CD4-positive, alpha-beta T cell treated with Interferon gamma for 1 hour (primary cell): Measurements from ENCODE around the gene LRRC8D.
"Not testable (repeated sequence)": the region's sequence is repeated elsewhere in the genome, so short reads cannot be mapped to it uniquely, and the experiment has no call there.

Experiments used
- DNase-seq: peaks from one replicate; pipeline ENCODE4 v3.0.0-alpha.2; 2020

Gene LRRC8D

DNA sequence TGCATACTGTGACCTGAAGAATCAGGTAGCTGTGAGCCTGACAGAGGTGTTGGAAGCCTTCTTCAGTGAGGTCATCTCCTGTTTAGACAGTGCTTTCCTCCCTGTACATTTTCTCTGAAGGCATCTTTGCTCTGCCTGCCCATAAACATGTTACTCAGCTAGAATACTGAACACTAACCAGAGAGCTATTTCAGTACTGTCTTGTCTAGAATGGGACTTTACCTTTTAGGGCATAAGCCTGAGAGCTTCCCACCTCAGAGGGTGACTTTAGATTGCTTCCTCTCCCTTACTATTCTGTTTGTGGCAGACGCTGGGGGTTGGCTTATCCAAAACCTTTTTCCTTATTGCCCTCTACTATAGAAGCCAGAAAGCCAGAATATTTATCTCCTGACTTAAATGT, 150.8 kb downstream of the LRRC8D start:
- no peak for DNase-seq

DNA sequence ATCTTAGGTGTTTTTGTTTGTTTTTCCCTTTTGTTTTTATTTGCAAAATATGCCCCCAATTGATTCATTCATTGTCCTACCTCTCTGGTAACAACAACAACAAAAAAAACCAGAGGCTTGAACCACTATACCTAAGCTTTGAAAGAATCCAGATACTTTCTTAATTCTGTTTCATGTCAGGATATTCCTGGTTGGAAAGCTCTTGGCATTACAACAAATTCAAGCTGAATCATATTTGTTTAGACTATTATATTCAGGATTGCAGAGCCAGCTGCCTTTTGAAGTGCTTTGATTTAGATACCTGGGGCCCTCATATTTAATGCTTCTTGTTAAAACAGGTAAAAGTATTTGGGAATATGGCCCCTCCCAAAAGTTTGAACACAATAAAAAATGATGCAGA, 151.2 kb downstream of the LRRC8D start:
- DNase-seq: no peak

DNA sequence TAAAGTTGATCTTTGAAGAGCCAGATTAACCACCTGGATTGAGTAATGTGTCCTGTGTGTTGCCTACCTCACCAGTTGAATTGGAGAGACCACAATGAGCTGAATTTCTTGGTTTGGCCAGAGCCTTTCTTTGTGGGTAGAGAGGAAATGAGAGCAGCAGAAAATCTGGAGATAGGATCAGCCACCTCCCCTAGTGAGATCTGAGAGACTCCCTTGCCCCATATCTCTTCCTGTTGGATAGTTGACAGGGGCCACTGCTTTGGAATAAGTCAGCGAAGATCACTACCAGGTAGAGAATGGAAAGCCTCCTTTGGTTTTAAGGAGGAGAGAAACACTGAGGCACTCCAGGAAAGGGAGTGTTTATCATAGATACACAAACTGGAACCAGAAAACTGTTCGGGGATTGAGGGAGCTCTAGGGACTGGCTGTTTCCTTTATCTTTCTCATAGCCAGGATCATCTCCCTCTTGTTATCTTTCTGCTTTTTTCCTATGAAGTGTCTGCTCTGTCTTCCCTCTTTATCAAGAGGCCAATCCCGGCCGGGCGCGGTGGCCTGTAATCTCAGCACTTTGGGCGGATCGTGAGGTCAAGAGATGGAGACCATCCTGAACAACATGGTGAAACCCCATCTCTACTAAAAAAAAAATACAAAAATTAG, 152.8 kb downstream of the LRRC8D start:
- no peak for DNase-seq

DNA sequence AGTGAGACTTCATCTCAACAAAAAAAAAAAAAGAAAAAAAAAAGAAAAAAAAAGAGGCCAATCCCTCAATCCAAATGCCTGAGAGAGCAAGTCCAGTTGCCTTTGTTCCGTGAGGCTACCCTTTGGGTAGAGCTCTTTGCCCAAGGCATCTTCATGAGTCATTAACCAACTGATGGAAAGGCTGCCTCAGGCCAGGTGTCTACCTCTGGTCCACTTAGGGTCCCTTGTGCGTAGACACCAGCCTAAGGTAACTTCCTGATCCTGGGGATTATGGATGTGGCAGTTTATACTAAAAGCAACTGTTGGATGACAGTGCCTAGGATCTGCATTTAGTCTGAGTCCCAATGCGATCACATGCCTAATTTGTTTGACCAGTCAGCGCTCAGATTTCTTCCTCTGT, 153.4 kb downstream of the LRRC8D start:
- no peak for DNase-seq

DNA sequence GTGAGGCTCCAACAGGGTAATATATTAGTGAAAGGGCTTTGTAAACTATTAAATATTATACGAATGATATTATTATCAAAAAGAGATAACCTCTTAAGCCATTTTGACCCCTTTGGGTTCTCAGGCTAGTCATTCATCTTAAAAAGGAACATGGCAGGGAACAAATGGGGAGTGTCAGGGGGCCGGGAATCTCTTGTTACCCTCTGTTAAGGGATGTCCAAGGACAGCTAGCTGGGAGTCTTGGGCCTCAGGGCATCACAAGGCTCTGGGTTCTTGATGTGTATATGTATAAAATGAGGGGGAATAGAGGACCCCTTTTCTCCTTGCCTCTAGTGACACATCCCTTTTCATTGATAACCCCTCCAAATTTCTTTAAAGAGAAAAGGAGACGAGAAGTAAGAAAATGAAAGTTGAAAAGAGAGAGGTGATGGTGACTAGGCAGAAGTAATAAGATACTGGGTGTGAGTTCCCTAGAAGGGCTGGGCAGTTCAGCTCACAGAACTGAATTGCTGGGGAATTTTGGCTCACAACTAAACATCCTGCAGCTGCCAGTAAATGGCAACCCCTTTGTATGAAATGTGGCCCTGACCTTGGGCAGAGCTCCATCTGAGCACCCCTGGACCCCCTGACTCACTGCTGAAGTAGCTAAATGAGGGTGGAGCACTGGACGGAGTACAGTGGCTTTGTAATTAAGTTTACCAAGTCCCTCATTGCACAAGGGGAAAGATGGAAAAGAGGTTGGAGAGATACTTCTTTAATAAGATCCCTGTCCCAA, 154.1 kb downstream of the LRRC8D start:
- DNase-seq: no peak

DNA sequence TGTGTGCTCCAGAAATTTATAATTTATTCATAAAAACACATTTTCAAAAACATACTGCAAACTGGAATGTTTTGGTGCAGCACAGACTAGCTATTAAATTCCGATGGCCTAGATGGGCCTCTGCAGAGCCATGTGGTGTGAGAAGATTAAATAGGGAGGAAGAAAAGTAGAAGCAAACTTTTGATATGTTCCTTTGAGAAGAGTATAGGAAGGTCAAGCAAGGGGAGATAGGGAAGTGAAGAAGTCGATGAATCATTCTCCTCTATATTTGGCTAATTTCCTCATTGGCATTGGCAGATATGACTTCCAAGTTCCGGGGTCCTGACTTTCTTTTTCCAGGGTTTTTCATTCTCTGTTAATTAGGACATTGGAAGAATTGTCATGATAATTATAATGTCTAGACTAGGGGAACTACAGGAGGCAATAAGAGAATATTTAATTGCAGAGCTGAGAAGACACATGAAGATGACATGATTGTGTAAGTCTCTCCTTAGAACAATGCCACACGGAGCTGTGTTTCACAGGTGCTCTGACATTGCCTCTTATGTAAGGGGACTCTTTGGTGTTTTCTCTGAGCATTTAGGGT, 154.8 kb downstream of the LRRC8D start:
- DNase-seq: no peak

DNA sequence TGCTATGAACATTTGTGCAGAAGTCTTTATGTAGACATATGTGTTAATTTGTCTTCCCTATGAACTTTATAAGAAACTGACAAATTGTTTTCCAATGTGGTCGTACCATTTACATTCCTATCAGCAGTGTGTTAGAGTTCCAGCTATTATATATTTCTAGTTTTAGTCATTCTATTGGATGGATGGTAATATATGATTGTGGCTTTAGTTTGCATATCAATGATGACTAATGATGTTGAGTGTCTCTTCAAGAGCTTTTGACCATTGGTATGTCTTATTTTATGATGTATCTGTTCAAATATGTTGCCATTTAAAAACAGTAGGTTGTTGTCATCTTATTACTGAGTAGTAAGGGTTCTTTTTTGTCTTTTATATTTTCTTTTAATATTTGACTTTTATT, 157.9 kb downstream of the LRRC8D start:
- no peak for DNase-seq

DNA sequence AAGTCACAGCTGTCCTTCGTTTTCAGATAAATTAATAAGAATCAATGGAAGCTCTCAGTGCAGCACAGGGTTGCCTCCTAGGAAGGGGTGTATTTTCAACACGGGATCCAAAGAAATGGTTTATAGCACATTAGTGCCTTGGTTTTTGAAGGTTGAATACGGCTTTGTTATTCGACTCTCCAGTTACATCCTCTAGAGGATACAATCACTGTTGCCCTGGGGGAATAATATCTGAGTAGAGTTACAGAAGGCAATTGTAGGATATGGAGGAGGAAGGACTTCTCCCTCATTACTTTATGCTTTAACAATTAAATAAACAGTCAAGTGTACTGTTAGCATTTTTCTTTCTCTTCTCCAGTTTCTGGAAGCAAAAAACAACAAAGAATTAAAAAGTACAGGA, 159.8 kb downstream of the LRRC8D start:
- no peak for DNase-seq

DNA sequence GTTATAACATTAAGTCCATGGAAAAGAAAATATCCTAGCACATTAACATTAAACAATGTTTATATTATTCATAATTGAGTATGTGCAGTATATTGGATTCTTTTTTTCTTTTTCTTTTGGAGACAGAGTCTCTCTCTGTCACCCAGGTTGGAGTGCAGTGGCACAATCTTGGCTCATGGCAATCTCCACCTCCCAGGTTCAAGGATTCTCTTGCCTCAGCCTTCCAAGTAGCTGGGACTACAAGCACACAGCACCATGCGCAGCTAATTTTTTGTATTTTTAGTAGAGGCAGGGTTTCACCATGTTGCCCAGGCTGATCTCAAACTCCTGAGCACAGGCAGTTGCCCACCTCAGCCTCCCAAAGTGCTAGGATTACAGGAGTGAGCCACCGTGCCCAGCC, 162.0 kb downstream of the LRRC8D start:
- not testable (repeated sequence) for DNase-seq

DNA sequence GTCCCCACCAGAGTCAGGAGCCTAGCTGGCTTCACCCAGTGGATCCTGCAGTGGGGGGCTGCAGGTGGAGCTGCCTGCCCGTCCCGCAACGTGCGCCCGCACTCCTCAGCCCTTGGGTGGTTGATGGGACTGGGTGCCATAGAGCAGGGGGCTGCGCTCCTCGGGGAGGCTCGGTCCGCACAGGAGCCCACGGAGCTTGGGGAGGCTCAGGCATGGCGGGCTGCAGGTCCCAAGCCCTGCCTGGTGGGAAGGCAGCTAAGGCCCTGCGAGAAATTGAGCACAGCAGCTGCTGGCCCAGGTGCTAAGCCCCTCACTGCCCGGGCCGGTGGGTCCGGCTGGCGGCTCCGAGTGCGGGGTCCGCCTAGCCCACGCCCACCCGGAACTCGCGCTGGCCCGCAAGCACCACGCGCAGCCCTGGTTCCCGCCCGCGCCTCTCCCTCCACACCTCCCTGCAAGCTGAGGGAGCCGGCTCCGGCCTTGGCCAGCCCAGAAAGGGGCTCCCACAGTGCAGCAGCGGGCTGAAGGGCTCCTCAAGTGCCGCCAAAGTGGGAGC, 163.8 kb downstream of the LRRC8D start:
- not testable (repeated sequence) for DNase-seq

DNA sequence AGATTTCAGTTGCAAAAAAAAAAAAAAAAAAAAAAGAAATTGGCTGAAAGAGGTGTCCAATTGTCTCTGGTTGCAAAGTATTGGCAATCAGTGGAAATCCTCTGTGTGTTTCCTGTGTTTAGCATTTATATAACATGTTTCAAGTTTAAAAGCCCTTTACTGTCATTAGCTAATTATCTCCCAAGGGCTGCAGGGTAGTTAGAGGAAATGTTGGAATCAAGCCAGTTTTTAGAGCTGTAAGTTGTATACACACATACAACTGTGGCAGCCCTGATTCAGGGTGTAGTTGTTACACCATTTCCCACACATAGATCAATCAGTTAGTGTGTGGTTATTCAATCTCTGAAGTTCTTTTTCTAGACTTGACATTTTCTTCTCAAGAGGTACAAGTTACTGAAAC, 165.2 kb downstream of the LRRC8D start:
- no peak for DNase-seq
